ENCODE measurements around the gene SSR2. TPM values are rescaled to one million over a fixed set of nuclear protein-coding genes. Genes with fewer than 3 reads are reported as not detected.

The SSR2 gene
- total and polyA plus RNA-seq, 2 experiments from 2014 or later = 136 to 291 TPM

- Histone ChIP-seq H3K4me2 (peak overlapping the region; percentile 82), H3K4me1 (ENCODE audit: insufficient read depth) (peaks cover 72% of the 10 kb centered on the region), H4K20me1 (replicated peaks; ENCODE audit: insufficient read depth) (peaks cover 25% of the 10 kb centered on the region), H3K27me3 (ENCODE audit: insufficient read depth) (no peaks in the 10 kb centered on the region), H3K27ac (ENCODE audit: low read depth) (peak overlapping the region; percentile 90), H3K36me3 (ENCODE audit: insufficient read depth) (no peaks in the 10 kb centered on the region), H3K79me2 (replicated peaks; ENCODE audit: insufficient read depth) (peaks cover 38% of the 10 kb centered on the region), H3F3A (replicated peaks; ENCODE audit: low read depth) (peaks cover 19% of the 10 kb centered on the region), H2AFZ (0 out of 2 replicates have a peak overlapping the region, but pooled peaks have one; percentile 16), H3K9me2 (ENCODE audit: insufficient read depth) (no peaks in the 10 kb centered on the region), H3K4me3 (peak overlapping the region; percentile 96)
- H3K9me3 Mint-ChIP-seq = no peaks in the 10 kb centered on the region
- ATAC-seq (peak; percentile 11), DNase-seq (ENCODE audit: low spot score) (no peak)
- TF ChIP-seq NANOG (IDR thresholded peaks at IDR 0.05; ENCODE audit: borderline replicate concordance) (no peak), EZH2 (IDR thresholded peaks at IDR 0.05; ENCODE audit: low read depth, unreplicated experiment) (no peak), ZNF331 (CRISPR knock-in tag; IDR thresholded peaks at IDR 0.05; ENCODE audit: low read depth) (no peak), JUNB (IDR thresholded peaks at IDR 0.05; ENCODE audit: unreplicated experiment) (no peak), ZNF114 (CRISPR knock-in tag; IDR thresholded peaks at IDR 0.05) (no peak), EZH2phosphoT487 (IDR thresholded peaks at IDR 0.05; ENCODE audit: unreplicated experiment) (no peak), STAT1 (IDR thresholded peaks at IDR 0.05; ENCODE audit: unreplicated experiment) (no peak), ETS1 (IDR thresholded peaks at IDR 0.05) (no peak), CTCF (conservative IDR thresholded peaks at IDR 0.05; ENCODE audit: low read depth in 2 of 2) (no peak), ZNF462 (CRISPR knock-in tag; IDR thresholded peaks at IDR 0.05) (no peak), POLR2AphosphoS5 (IDR thresholded peaks at IDR 0.05; ENCODE audit: low read depth) (no peak), CREB1 (CRISPR knock-in tag; IDR thresholded peaks at IDR 0.05; ENCODE audit: low read depth) (no peak), REST (IDR thresholded peaks at IDR 0.05; ENCODE audit: unreplicated experiment) (no peak)
- peaks cover 8% of the 10 kb centered on the region for H3K36me3 Mint-ChIP-seq (ENCODE audit: low read depth)
- H3K4me3 Mint-ChIP-seq = peak overlapping the region; percentile 84
- peaks cover 31% of the 10 kb centered on the region for H3K27me3 Mint-ChIP-seq (ENCODE audit: insufficient read depth, low read depth, poor library complexity)
- peak overlapping the region; percentile 87 for H3K27ac Mint-ChIP-seq
- peaks cover 78% of the 10 kb centered on the region for H3K4me1 Mint-ChIP-seq
Measured at GRCh38 chr1:155978973-155979429, 41.8 kb downstream of the SSR2 start.
